ENCODE data around the gene C14orf180. TPM values are rescaled to one million over a fixed set of nuclear protein-coding genes. Genes with fewer than 3 reads are reported as not detected.

The C14orf180 gene
- polyA plus RNA-seq, 3 donors: not detected

DNA sequence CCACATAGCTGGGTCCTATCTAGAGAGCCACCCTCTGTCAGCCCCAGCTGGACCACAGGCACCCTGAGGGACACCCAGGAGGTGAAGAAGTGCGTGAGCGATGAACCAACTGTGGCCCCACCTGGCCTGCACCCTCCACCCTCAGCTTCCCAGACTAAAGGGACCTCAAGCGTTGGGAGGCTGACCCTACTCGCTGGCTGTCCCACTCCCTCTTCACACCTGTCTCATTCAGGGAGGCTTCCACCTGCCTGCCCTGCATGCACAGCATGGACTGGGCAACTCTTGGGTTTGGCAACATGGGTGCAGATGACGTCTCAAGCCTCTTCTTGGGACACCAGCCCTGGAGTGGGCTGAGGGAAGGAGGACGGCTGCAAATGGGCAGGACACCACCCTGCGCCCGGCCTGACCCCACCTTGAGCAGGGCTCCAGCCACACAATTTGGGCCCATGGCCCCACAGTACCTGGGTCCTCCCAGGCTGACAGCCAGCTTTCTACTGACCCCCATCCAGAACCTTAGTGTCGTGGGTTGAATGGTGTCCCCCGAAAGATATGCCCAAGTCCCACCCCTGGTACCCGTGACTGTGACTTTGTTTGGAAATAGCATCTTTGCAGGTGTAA lies 22.9 kb downstream of the C14orf180 start:
- H3K27ac ChIP-seq (ENCODE audit: low read depth in 1 of 2, low read length in 2 of 2): no peak overlapping the region
- Mint-ChIP-seq H3K27me3 (ENCODE audit: low read depth in 3 of 3) (peaks cover 30 to 45% (median 41%) of the 10 kb centered on the region in 3 donors), H3K9me3 (peaks cover 0 to 11% (median 2%) of the 10 kb centered on the region in 7 donors), H3K27ac (peak overlapping the region in 1 of 7 donors; percentile 27), H3K4me3 (no peak overlapping the region), H3K4me1 (peaks cover 2% of the 10 kb centered on the region), H3K36me3 (no peaks in the 10 kb centered on the region)
- intact Hi-C loops (cut with micrococcal nuclease): no loop called here
- no peak overlapping the region for H2AFZ ChIP-seq (ENCODE audit: insufficient read depth, low read depth, low read length, poor library complexity, severe bottlenecking)
- no peaks in the 10 kb centered on the region for H3K4me1 ChIP-seq (ENCODE audit: control insufficient read depth in 1 of 2, insufficient read depth in 2 of 2, low read length in 2 of 2)
- H3K9me3 ChIP-seq (replicated peaks in 1 of 2; ENCODE audit: control insufficient read depth in 1 of 2, insufficient read depth in 1 of 2, low read length in 2 of 2): no peaks in the 10 kb centered on the region
- no peak overlapping the region for H3K4me2 ChIP-seq (replicated peaks; ENCODE audit: extremely low read depth, low read length, poor library complexity, severe bottlenecking)
- H3K36me3 ChIP-seq (replicated peaks in 1 of 2; ENCODE audit: control insufficient read depth in 1 of 2, insufficient read depth in 2 of 2, low read length in 2 of 2): no peaks in the 10 kb centered on the region
- peaks cover 0 to 28% of the 10 kb centered on the region in 2 donors for H3K27me3 ChIP-seq (ENCODE audit: control insufficient read depth in 2 of 2, insufficient read depth in 2 of 2, low read length in 2 of 2)
- no peaks in the 10 kb centered on the region for H4K20me1 ChIP-seq (ENCODE audit: insufficient read depth, low read length)
- no peak overlapping the region for H3K9ac ChIP-seq (ENCODE audit: insufficient read depth, low read length, poor library complexity, severe bottlenecking)
- DNase-seq: no peak
- no peak overlapping the region for H3K4me3 ChIP-seq (replicated peaks in 1 of 3; ENCODE audit: low read depth in 2 of 3, low read length in 3 of 3)
- WGBS (ENCODE audit: insufficient coverage): 94% methylated on average over 9 of the region's 11 CpGs
- TF ChIP-seq, protein P1, sequence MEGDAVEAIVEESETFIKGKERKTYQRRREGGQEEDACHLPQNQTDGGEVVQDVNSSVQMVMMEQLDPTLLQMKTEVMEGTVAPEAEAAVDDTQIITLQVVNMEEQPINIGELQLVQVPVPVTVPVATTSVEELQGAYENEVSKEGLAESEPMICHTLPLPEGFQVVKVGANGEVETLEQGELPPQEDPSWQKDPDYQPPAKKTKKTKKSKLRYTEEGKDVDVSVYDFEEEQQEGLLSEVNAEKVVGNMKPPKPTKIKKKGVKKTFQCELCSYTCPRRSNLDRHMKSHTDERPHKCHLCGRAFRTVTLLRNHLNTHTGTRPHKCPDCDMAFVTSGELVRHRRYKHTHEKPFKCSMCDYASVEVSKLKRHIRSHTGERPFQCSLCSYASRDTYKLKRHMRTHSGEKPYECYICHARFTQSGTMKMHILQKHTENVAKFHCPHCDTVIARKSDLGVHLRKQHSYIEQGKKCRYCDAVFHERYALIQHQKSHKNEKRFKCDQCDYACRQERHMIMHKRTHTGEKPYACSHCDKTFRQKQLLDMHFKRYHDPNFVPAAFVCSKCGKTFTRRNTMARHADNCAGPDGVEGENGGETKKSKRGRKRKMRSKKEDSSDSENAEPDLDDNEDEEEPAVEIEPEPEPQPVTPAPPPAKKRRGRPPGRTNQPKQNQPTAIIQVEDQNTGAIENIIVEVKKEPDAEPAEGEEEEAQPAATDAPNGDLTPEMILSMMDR (IDR thresholded peaks at IDR 0.05): no peak
- no peaks in the 10 kb centered on the region for H3K79me2 ChIP-seq (ENCODE audit: insufficient read depth, low read length)

DNA sequence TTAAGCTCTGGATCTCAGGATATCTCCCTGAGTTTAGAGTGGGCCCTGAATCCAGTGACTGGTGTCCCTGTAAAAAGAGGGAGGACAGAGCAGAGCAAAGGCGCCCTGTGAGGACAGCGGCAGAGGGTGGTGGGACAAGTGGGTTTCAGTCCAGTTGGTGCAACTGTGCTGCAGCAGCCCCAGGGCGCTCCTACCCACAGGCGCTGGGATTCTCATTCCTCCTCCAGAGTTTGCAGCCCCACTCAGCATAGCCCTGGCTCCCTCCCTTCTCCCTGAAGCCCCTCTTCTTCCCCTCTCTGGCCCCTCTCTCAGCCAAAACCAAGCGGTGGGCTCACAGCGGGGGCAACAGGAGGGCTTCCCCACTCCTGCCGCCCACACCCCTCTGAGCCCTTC lies 23.4 kb downstream of the C14orf180 start:
- TF ChIP-seq, protein P1 (IDR thresholded peaks at IDR 0.05): no peak
- no peaks in the 10 kb centered on the region for H3K4me1 ChIP-seq (ENCODE audit: control insufficient read depth in 1 of 2, insufficient read depth in 2 of 2, low read length in 2 of 2)
- H3K36me3 Mint-ChIP-seq: no peaks in the 10 kb centered on the region
- DNase-seq: no peak
- peaks cover 0 to 11% (median 2%) of the 10 kb centered on the region in 7 donors for H3K9me3 Mint-ChIP-seq
- no peaks in the 10 kb centered on the region for H3K79me2 ChIP-seq (ENCODE audit: insufficient read depth, low read length)
- H2AFZ ChIP-seq (ENCODE audit: insufficient read depth, low read depth, low read length, poor library complexity, severe bottlenecking): no peak overlapping the region
- H3K27ac Mint-ChIP-seq: no peak overlapping the region
- H4K20me1 ChIP-seq (ENCODE audit: insufficient read depth, low read length): no peaks in the 10 kb centered on the region
- 100% methylated on average over 1 of the region's 7 CpGs for WGBS (ENCODE audit: insufficient coverage)
- no peaks in the 10 kb centered on the region for H3K36me3 ChIP-seq (replicated peaks in 1 of 2; ENCODE audit: control insufficient read depth in 1 of 2, insufficient read depth in 2 of 2, low read length in 2 of 2)
- no peak overlapping the region for H3K27ac ChIP-seq (ENCODE audit: low read depth in 1 of 2, low read length in 2 of 2)
- no peaks in the 10 kb centered on the region for H3K9me3 ChIP-seq (replicated peaks in 1 of 2; ENCODE audit: control insufficient read depth in 1 of 2, insufficient read depth in 1 of 2, low read length in 2 of 2)
- no peak overlapping the region for H3K4me3 ChIP-seq (replicated peaks in 1 of 3; ENCODE audit: low read depth in 2 of 3, low read length in 3 of 3)
- H3K4me2 ChIP-seq (replicated peaks; ENCODE audit: extremely low read depth, low read length, poor library complexity, severe bottlenecking): no peak overlapping the region
- H3K9ac ChIP-seq (ENCODE audit: insufficient read depth, low read length, poor library complexity, severe bottlenecking): no peak overlapping the region
- H3K27me3 ChIP-seq (ENCODE audit: control insufficient read depth in 2 of 2, insufficient read depth in 2 of 2, low read length in 2 of 2): peaks cover 0 to 28% of the 10 kb centered on the region in 2 donors
- peaks cover 33 to 45% (median 44%) of the 10 kb centered on the region in 3 donors for H3K27me3 Mint-ChIP-seq (ENCODE audit: low read depth in 3 of 3)
- H3K4me3 Mint-ChIP-seq: no peak overlapping the region
- intact Hi-C loops (cut with micrococcal nuclease): no loop called here
- peaks cover 2% of the 10 kb centered on the region for H3K4me1 Mint-ChIP-seq

Measured in CD14-positive monocyte (primary cell).